Head of caudate nucleus (tissue), 42 donors: ENCODE data around the gene SHLD1.
"Not testable (repeated sequence)": the region's sequence is repeated elsewhere in the genome, so short reads cannot be mapped to it uniquely, and the experiment has no call there.

Experiments
- DNase-seq, 42 donors: peaks; one replicate each; pipeline versions ENCODE4 v3.0.0 to v3.0.0-alpha.2; 2020 to 2021; ENCODE audit warnings: mixed read lengths in 7 of 42
- intact Hi-C: fragments of 100-400 bp; cut with DNase I; formaldehyde crosslinking; loops from one replicate; pipeline ENCODE4 v1.15.0; 2022

Gene SHLD1

GRCh38 chr20:5803754-5804303 lies 53.6 kb downstream of the SHLD1 start:
- intact Hi-C loops, DNase-seq: not testable (repeated sequence)

- intact Hi-C loops = no loop called here
These were observed 56.5 kb downstream of the SHLD1 start for GRCh38 chr20:5806457-5807263.

DNA sequence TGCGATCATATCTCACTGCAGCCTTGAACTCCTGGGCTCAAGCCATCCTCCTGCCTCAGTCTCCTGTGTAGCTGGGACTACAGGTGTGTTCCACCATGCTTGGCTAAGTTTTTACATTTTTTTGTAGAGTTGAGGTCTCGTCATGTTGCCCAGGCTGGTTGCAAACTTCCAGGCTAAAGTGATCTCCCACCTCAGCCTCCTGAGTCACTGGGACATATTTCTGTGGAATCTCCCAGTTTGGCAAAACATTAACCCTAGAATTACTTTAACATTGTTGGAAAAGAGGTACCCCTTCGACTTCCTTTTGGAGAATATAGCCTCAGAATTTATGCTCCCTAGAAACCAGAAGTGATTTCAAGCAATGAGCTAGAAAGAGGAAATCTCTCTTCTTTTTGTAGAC lies 57.2 kb downstream of the SHLD1 start:
- intact Hi-C loops = no loop called here
- no peak for DNase-seq

More at GRCh38 chr20:5806457-5807263, 56.5 kb downstream of the SHLD1 start:
- DNase-seq = no peak

GRCh38 chr20:5808901-5809300 lies 58.7 kb downstream of the SHLD1 start:
- DNase-seq = peak in 3 of 42 donors; percentile 10 to 43 (median 10)
- intact Hi-C loops = no loop called here

DNA sequence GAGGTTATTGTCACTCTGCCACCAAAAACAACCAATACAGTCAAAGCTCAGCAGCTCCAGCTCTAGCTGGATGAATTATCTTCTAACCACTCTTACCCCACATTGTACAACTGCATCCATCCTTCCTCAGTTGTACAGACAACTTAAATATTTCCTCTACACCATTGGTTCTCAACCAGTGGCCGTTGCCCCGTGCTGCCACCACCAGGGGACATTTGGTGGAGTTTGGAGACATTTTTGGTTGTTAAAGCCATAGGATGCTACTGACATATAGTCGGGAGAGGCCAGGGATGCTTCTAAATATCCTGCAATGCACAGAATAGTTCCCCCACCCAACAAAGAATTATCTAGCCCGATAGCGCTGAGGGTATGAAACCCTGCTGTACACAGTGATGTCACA lies 59.3 kb downstream of the SHLD1 start:
- no peak for DNase-seq
- intact Hi-C loops = no loop called here

DNA sequence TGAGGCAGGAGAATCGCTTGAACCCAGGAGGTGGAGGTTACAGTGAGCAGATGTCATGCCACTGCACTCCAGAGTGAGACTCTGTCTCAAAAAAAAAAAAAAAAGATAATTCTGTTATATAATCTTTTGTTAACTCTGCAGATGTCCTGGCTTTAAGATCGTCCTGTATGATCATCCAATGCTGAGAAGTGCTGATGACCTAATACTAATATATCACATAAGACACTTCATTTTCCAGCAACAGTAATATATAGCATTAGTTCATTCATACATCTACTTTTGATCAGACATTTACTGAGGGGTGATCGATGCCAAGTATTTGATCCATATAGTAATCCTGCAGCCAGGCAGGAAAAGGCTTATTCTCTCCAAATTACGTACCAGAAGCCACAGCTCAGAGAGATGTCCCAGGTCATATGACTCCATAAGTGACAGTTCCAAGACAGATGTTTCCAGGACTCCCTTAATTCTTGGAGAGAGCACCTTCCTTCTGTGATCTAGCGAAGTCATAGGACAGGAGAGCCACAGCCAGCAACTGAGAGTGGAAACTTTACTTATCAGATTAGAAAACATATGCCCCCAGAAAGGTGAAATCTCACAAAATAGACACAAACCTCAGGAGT lies 60.7 kb downstream of the SHLD1 start:
- DNase-seq = no peak

DNA sequence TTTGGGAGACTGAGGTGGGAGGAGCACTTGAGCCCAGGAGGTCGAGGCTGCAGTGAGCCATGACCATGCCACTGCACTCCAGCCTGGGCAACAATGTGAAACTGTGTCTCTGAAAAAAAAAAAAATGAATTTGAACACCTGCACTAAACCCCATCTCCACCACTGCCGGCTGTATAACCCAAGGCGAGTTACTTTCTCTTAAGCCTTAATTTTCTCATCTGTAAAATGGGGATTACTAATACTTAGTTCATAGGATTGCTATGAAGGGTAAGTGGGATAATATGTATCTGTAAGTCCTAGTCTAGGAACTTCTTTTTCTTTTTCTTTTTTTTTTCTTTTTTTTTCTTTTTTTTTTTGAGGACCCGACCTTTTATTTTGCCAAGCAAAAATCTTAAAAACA lies 61.5 kb downstream of the SHLD1 start:
- intact Hi-C loops = no loop called here
- DNase-seq = no peak

More for the DNA sequence above, 60.7 kb downstream of the SHLD1 start:
- intact Hi-C loops = no loop called here

GRCh38 chr20:5818346-5818681 lies 68.1 kb downstream of the SHLD1 start:
- intact Hi-C loops = no loop called here
- no peak for DNase-seq

DNA sequence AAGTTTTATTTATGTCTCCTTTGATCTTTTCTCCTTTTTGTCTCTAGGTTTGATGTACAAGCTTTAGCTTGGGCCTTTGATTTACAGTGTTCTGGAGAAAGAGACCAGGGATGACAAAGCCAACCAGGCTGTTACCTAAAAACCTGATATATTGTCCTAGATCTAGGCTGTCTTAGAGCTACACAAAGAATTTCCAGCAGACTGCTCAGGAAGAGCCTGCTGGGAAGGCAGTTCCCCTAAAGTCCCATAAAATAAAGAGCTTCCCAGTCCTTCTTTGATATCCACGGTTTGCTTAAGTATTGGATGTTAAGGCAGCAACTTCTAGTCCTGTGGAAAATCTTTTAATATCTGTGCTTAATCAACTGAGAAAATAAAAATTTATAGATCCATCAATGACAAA lies 70.5 kb downstream of the SHLD1 start:
- intact Hi-C loops = no loop called here
- DNase-seq = no peak

- DNase-seq = no peak
- intact Hi-C loops = no loop called here
These were observed 71.5 kb downstream of the SHLD1 start for GRCh38 chr20:5821627-5822215.

GRCh38 chr20:5822569-5822968 lies 72.4 kb downstream of the SHLD1 start:
- intact Hi-C loops = no loop called here
- DNase-seq = no peak

DNA sequence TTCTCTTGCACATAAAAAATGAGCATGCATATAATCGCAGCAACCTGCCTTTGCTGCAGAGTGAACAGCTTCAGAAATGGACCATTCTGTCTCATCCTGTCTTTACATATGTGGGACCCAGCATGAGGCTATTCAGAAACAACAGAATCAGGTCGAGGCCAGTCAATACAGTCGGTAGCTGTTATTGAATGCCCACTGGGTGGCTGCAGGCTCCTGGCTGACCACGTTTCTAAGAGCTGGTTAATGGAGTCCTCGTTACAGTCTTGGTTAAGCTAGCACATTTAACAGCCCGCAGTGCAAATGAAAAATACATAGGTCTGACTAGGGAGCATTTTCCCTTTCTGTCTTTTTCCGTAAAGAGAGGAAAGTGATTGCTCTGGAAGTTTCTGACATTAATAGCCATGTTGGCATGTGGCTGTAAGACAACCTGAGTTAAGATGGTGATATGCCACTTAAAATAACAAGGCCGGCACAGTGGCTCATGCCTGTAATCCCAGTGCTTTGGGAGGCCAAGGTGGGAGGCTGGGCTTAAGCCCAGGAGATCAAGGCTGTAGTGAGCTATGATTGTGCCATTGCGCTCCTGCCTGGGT lies 75.0 kb downstream of the SHLD1 start:
- intact Hi-C loops = no loop called here
- no peak for DNase-seq

GRCh38 chr20:5827098-5827853 lies 77.1 kb downstream of the SHLD1 start:
- intact Hi-C loops = no loop called here
- no peak for DNase-seq

- no peak for DNase-seq
- intact Hi-C loops = no loop called here
These were observed 77.7 kb downstream of the SHLD1 start for GRCh38 chr20:5827861-5828260.

DNA sequence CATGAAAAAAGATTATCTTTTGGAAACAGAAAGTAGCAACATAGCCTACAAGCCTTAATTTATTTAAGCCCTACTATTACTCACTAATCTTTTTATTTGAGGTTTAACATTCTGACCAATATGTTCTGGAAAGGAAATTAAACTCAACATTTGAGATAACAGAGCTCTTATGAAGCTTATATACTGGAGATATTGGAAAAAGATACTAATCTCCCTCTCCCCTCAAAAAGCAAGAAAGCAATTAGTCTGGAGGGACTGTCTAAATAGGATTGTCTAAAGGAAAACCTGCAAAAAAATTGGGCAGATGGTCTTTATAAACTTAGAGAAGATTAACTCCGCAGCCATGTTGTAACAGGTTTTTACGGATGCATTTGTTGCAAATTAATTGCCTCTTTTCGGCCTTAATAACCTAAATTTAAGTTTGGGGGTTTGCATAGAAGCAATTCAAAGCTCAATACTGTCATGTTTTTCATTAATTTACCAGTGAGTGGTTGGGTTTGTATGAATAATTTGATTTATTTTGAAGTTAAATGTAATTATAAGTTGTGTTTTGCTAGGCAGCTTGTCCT lies 79.1 kb downstream of the SHLD1 start:
- DNase-seq = no peak
- intact Hi-C loops = no loop called here

GRCh38 chr20:5831539-5832237 lies 81.5 kb downstream of the SHLD1 start:
- intact Hi-C loops = no loop called here
- peak; percentile 15 to 86 (median 54) for DNase-seq

GRCh38 chr20:5833309-5833941 lies 83.2 kb downstream of the SHLD1 start:
- intact Hi-C loops = no loop called here

More at GRCh38 chr20:5833309-5833941, 83.2 kb downstream of the SHLD1 start:
- no peak for DNase-seq
